WERI-Rb-1 (cell line): ENCODE measurements around the gene CDT1.

Source experiments
- DNase-seq: peaks from one replicate; pipeline ENCODE4 v3.0.0-alpha.2; 2020
- H3K27ac ChIP-seq: fragments of 250-450 bp; sonication (Bioruptor Pico); 2 replicates; pipeline ENCODE4 v1.5.1; 2020; ENCODE audit warnings: mild to moderate bottlenecking, moderate library complexity
- H3K27me3 ChIP-seq: fragments of 250-450 bp; sonication (Bioruptor Pico); 2 replicates; pipeline ENCODE4 v1.5.1; 2021; ENCODE audit warnings: mild to moderate bottlenecking, low read depth, moderate library complexity; ENCODE audit not compliant: insufficient read depth, severe bottlenecking
- H3K36me3 ChIP-seq: fragments of 250-450 bp; sonication (Bioruptor Pico); 2 replicates; pipeline ENCODE4 v1.5.1; 2020; ENCODE audit warnings: mild to moderate bottlenecking, moderate library complexity
- H3K4me3 ChIP-seq: 2 replicates; pipeline ENCODE4 v1.5.1; 2011; ENCODE audit warnings: low read depth, mild to moderate bottlenecking, control low read depth, low read length
- H3K9me3 ChIP-seq: fragments of 250-450 bp; sonication (Bioruptor Pico); 2 replicates; pipeline ENCODE4 v1.5.1; 2021; ENCODE audit warnings: mild to moderate bottlenecking, moderate library complexity; ENCODE audit not compliant: severe bottlenecking
- CTCF ChIP-seq: IDR thresholded peaks from 2 replicates; pipeline ENCODE4 v1.5.1; 2011; ENCODE audit warnings: low read depth, mild to moderate bottlenecking, control low read depth, inconsistent platforms, low read length

The CDT1 gene

GRCh38 chr16:88826070-88826840 is 22.7 kb downstream of the CDT1 start:
- no peaks in the 10 kb centered on the region for H3K27me3 ChIP-seq
- H3K9me3 ChIP-seq, result no peaks in the 10 kb centered on the region
- H3K4me3 ChIP-seq, result no peak overlapping the region
- no peak overlapping the region for H3K27ac ChIP-seq
- no peaks in the 10 kb centered on the region for H3K36me3 ChIP-seq
- no peak for TF ChIP-seq CTCF
- DNase-seq, result no peak

- DNase-seq, result no peak
- H3K4me3 ChIP-seq, result no peak overlapping the region
- TF ChIP-seq CTCF, result no peak
- H3K27me3 ChIP-seq, result no peaks in the 10 kb centered on the region
- no peaks in the 10 kb centered on the region for H3K9me3 ChIP-seq
- no peaks in the 10 kb centered on the region for H3K36me3 ChIP-seq
- H3K27ac ChIP-seq, result no peak overlapping the region
Observed at GRCh38 chr16:88827727-88828126, 24.1 kb downstream of the CDT1 start.

GRCh38 chr16:88828711-88829110 is 25.1 kb downstream of the CDT1 start:
- H3K4me3 ChIP-seq, result no peak overlapping the region
- H3K9me3 ChIP-seq, result no peaks in the 10 kb centered on the region
- no peaks in the 10 kb centered on the region for H3K27me3 ChIP-seq
- TF ChIP-seq CTCF, result no peak
- no peaks in the 10 kb centered on the region for H3K36me3 ChIP-seq
- no peak for DNase-seq
- no peak overlapping the region for H3K27ac ChIP-seq

GRCh38 chr16:88830258-88830657 is 26.7 kb downstream of the CDT1 start:
- no peaks in the 10 kb centered on the region for H3K27me3 ChIP-seq
- H3K9me3 ChIP-seq, result no peaks in the 10 kb centered on the region
- H3K4me3 ChIP-seq, result no peak overlapping the region
- H3K27ac ChIP-seq, result no peak overlapping the region
- TF ChIP-seq CTCF, result no peak
- DNase-seq, result no peak
- H3K36me3 ChIP-seq, result no peaks in the 10 kb centered on the region

GRCh38 chr16:88830783-88831182 is 27.2 kb downstream of the CDT1 start:
- DNase-seq, result no peak
- Histone ChIP-seq H3K27me3 (no peaks in the 10 kb centered on the region), H3K4me3 (no peak overlapping the region), H3K27ac (no peak overlapping the region), H3K36me3 (no peaks in the 10 kb centered on the region), H3K9me3 (no peaks in the 10 kb centered on the region)
- no peak for TF ChIP-seq CTCF

- no peaks in the 10 kb centered on the region for H3K36me3 ChIP-seq
- H3K27me3 ChIP-seq, result no peaks in the 10 kb centered on the region
- no peak overlapping the region for H3K4me3 ChIP-seq
- peak; percentile 49 for TF ChIP-seq CTCF
- H3K9me3 ChIP-seq, result no peaks in the 10 kb centered on the region
- H3K27ac ChIP-seq, result no peak overlapping the region
- DNase-seq, result peak; percentile 37
Observed at GRCh38 chr16:88831838-88832237, 28.2 kb downstream of the CDT1 start.
